ENCODE measurements around the gene ANTXR2. TPM values are rescaled to one million over a fixed set of nuclear protein-coding genes. Genes with fewer than 3 reads are reported as not detected.

ANTXR2 gene
- total and polyA plus RNA-seq, 2 of the 13 experiments (the other 11 are each of a cell fraction or from before 2014, with no cell fraction given) = 4.6 to 14.5 TPM

- TF ChIP-seq ZNF503 (CRISPR knock-in tag; IDR thresholded peaks at IDR 0.05) (no peak), REL (CRISPR knock-in tag; conservative IDR thresholded peaks at IDR 0.05) (no peak), EZH2 (conservative IDR thresholded peaks at IDR 0.05; ENCODE audit: low read depth, low read length) (no peak), KLF12 (CRISPR knock-in tag; IDR thresholded peaks at IDR 0.05; ENCODE audit: borderline replicate concordance) (no peak), PCBP1 (IDR thresholded peaks at IDR 0.05; ENCODE audit: borderline replicate concordance, low read depth, low read length) (no peak), SRF (IDR thresholded peaks at IDR 0.05; ENCODE audit: low read depth, low read length) (no peak)
- TF ChIP-seq, protein P1, sequence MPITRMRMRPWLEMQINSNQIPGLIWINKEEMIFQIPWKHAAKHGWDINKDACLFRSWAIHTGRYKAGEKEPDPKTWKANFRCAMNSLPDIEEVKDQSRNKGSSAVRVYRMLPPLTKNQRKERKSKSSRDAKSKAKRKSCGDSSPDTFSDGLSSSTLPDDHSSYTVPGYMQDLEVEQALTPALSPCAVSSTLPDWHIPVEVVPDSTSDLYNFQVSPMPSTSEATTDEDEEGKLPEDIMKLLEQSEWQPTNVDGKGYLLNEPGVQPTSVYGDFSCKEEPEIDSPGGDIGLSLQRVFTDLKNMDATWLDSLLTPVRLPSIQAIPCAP (CRISPR knock-in tag; IDR thresholded peaks at IDR 0.05; ENCODE audit: low read depth) = no peak
These were observed 85.6 kb downstream of the ANTXR2 start (continued) for GRCh38 chr4:79987401-79987800.

DNA sequence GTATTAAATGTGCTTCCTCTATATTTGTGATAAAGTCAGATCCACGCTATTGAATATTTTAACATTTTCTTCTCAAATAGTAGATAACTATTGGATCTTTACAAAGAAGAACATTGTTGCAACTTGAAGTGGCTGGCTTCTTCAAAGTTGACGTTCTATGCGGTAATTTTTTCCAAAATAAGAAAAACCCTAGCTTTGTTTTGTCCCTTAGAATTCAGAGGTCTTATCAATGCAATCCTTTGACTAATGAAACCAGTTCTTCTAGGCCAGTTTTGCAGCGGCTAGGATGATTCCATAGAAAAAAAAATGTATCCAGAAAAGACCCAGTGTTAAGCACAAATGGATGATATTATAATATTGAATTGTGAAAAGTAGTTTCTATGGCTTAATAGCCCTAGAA, 89.6 kb downstream of the ANTXR2 start:
- FAIRE-seq (no peak), ATAC-seq (no peak), DNase-seq (ENCODE audit: low spot score) (no peak)
- no peak overlapping the region for H3K9ac ChIP-seq (ENCODE audit: insufficient read depth, low read depth, low read length)
- no peaks in the 10 kb centered on the region for H3K36me3 ChIP-seq (replicated peaks in 1 of 2; ENCODE audit: control insufficient read depth in 1 of 2, insufficient read depth in 2 of 2, low read length in 2 of 2)
- CTCF ChIA-PET (ENCODE audit: low intra/inter-chr PET ratio, low total read pairs) = no interaction called here
- in situ Hi-C loops (cut with HindIII; ENCODE audit: extremely low pct_ligation_motif_present, low pct_unique_long_range_greater_than_20kb) = no loop called here
- H3K4me3 ChIP-seq (replicated peaks in 1 of 3; ENCODE audit: insufficient read depth in 1 of 3, low read depth in 2 of 3, low read length in 3 of 3) = no peak overlapping the region
- POLR2A ChIA-PET = no interaction called here
- no peaks in the 10 kb centered on the region for H3K4me1 ChIP-seq (ENCODE audit: insufficient read depth, low read length)
- no TSS peak for BruUV-seq (replicated peaks)
- H3K4me2 ChIP-seq (ENCODE audit: low read depth, low read length) = no peak overlapping the region
- intact Hi-C loops (cut with micrococcal nuclease; ENCODE audit: unreplicated experiment) = no loop called here
- no peaks in the 10 kb centered on the region for H3K79me2 ChIP-seq (ENCODE audit: insufficient read depth, low read length)
- WGBS (ENCODE audit: low lambda C conversion rate) = 95% methylated on average over 4 of the region's 4 CpGs
- no peak overlapping the region for H2AFZ ChIP-seq (ENCODE audit: low read length)
- H3K27ac ChIP-seq (ENCODE audit: extremely low read length, insufficient read depth, low read length) = no peak overlapping the region
- H4K20me1 ChIP-seq (ENCODE audit: insufficient read depth, low read length) = no peaks in the 10 kb centered on the region
- no peaks in the 10 kb centered on the region for H3K9me3 ChIP-seq (ENCODE audit: low read length)
- no peaks in the 10 kb centered on the region for H3K27me3 ChIP-seq (ENCODE audit: control insufficient read depth in 1 of 2, insufficient read depth in 2 of 2, low read length in 2 of 2)
- TF ChIP-seq FOXP4 (CRISPR knock-in tag; IDR thresholded peaks at IDR 0.05) (no peak), SIN3A (IDR thresholded peaks at IDR 0.05; ENCODE audit: borderline replicate concordance, low read depth, low read length) (no peak), MXD1 (CRISPR knock-in tag; IDR thresholded peaks at IDR 0.05) (no peak), SRSF4 (IDR thresholded peaks at IDR 0.05; ENCODE audit: low read depth, low read length, poor library complexity, severe bottlenecking) (no peak), NFYB (CRISPR knock-in tag; IDR thresholded peaks at IDR 0.05) (no peak)
- TF ChIP-seq, protein P2, sequence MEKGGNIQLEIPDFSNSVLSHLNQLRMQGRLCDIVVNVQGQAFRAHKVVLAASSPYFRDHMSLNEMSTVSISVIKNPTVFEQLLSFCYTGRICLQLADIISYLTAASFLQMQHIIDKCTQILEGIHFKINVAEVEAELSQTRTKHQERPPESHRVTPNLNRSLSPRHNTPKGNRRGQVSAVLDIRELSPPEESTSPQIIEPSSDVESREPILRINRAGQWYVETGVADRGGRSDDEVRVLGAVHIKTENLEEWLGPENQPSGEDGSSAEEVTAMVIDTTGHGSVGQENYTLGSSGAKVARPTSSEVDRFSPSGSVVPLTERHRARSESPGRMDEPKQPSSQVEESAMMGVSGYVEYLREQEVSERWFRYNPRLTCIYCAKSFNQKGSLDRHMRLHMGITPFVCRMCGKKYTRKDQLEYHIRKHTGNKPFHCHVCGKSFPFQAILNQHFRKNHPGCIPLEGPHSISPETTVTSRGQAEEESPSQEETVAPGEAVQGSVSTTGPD (CRISPR knock-in tag; IDR thresholded peaks at IDR 0.05) = no peak

Measured in HepG2 (cell line).